ENCODE data around the gene FNDC3B. TPM values are rescaled to one million over a fixed set of nuclear protein-coding genes. Genes with fewer than 3 reads are reported as not detected.

The FNDC3B gene
- total RNA-seq, 1 experiment from 2014 or later: 173 TPM

DNA sequence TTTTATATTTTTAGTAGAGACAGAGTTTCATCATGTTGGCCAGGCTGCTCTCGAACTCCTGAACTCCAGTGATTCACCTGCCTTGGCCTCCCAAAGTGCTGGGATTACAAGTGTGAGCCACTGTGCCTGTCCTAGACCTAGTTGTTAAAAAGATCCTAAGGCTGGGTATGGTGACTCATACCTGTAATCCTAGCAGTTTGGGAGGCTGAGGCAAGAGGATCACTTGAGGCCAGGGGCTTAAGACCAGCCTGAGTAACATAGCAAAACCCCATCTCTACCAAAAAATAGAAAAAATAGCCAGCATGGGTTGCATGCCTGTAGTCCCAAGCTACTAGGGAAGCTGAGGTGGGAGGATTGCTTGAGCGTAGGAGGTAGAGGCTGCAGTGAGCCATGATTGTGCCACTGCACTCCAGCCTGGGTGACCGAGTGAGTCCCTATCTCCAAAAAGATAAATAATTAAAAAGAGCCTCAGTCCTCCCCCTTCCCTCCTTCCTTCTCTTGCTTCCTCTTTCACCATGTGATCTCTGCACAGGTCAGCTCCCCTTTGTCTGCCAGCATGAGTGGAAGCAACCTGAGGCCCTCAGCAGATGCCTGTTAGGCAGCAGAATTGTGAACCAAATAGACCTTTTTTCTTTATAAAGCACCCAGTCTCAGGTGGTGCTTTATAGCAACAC is 9.8 kb upstream of the FNDC3B start:
- no peak overlapping the region for H3K27ac ChIP-seq (ENCODE audit: low read length)
- ChIA-PET POLR2A (interaction anchor here (0.6 kb wide), 1 partner anchor 12 kb away, joined by 3 read pairs; no protein-coding TSS in a partner anchor), CTCF (no interaction called here)
- H3K9me3 ChIP-seq (ENCODE audit: control insufficient read depth, insufficient read depth, low read depth, low read length): no peaks in the 10 kb centered on the region
- TF ChIP-seq TCF7L2 (IDR thresholded peaks at IDR 0.05; ENCODE audit: low read depth, low read length) (no peak), POLR2AphosphoS5 (IDR thresholded peaks at IDR 0.05; ENCODE audit: low read depth, low read length) (no peak), SIN3A (IDR thresholded peaks at IDR 0.05; ENCODE audit: borderline replicate concordance, insufficient read depth, low read depth, low read length) (no peak)
- TF ChIP-seq, protein P1, sequence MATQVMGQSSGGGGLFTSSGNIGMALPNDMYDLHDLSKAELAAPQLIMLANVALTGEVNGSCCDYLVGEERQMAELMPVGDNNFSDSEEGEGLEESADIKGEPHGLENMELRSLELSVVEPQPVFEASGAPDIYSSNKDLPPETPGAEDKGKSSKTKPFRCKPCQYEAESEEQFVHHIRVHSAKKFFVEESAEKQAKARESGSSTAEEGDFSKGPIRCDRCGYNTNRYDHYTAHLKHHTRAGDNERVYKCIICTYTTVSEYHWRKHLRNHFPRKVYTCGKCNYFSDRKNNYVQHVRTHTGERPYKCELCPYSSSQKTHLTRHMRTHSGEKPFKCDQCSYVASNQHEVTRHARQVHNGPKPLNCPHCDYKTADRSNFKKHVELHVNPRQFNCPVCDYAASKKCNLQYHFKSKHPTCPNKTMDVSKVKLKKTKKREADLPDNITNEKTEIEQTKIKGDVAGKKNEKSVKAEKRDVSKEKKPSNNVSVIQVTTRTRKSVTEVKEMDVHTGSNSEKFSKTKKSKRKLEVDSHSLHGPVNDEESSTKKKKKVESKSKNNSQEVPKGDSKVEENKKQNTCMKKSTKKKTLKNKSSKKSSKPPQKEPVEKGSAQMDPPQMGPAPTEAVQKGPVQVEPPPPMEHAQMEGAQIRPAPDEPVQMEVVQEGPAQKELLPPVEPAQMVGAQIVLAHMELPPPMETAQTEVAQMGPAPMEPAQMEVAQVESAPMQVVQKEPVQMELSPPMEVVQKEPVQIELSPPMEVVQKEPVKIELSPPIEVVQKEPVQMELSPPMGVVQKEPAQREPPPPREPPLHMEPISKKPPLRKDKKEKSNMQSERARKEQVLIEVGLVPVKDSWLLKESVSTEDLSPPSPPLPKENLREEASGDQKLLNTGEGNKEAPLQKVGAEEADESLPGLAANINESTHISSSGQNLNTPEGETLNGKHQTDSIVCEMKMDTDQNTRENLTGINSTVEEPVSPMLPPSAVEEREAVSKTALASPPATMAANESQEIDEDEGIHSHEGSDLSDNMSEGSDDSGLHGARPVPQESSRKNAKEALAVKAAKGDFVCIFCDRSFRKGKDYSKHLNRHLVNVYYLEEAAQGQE (IDR thresholded peaks at IDR 0.05; ENCODE audit: insufficient read depth in 1 of 2, low read depth in 2 of 2, low read length in 1 of 2): no peak
- TF ChIP-seq, protein P2, sequence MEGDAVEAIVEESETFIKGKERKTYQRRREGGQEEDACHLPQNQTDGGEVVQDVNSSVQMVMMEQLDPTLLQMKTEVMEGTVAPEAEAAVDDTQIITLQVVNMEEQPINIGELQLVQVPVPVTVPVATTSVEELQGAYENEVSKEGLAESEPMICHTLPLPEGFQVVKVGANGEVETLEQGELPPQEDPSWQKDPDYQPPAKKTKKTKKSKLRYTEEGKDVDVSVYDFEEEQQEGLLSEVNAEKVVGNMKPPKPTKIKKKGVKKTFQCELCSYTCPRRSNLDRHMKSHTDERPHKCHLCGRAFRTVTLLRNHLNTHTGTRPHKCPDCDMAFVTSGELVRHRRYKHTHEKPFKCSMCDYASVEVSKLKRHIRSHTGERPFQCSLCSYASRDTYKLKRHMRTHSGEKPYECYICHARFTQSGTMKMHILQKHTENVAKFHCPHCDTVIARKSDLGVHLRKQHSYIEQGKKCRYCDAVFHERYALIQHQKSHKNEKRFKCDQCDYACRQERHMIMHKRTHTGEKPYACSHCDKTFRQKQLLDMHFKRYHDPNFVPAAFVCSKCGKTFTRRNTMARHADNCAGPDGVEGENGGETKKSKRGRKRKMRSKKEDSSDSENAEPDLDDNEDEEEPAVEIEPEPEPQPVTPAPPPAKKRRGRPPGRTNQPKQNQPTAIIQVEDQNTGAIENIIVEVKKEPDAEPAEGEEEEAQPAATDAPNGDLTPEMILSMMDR (IDR thresholded peaks at IDR 0.05): no peak
- no peak overlapping the region for H3K4me3 ChIP-seq (ENCODE audit: low read depth in 2 of 2, low read length in 2 of 2)
- intact Hi-C loops (cut with micrococcal nuclease; ENCODE audit: unreplicated experiment) (no loop called here), in situ Hi-C loops (cut with HindIII; ENCODE audit: low pct_unique_long_range_greater_than_20kb, low sequenced_read_pairs) (no loop called here)
- no peaks in the 10 kb centered on the region for H3K36me3 ChIP-seq (ENCODE audit: control insufficient read depth, insufficient read depth, low read length)
- ATAC-seq: no peak
- BruUV-seq (replicated peaks): no TSS peak
- no peaks in the 10 kb centered on the region for H3K27me3 ChIP-seq (ENCODE audit: control insufficient read depth, insufficient read depth, low read length)
- no peaks in the 10 kb centered on the region for H3K4me1 ChIP-seq (ENCODE audit: control insufficient read depth, insufficient read depth, low read length)
- no peak for DNase-seq (ENCODE audit: low read depth, low spot score)

DNA sequence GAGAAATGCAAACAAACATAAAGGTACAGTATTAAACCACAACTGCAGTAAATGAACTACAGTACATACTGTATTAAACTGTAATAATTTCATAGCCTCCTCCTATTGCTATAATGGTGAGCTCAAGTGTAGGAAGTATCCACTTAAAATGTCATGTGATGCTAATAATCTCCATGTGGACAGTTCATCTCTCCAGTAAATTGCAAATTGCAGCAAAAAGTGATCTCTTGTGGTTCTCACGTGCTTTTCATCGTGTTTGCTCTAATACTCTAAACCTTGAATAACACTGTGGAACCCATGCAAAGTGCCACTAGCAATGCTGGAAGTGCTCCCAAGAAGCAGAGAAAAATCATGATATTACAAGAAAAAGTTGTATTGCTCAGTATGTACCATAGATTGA is 9.2 kb upstream of the FNDC3B start:
- no TSS peak for BruUV-seq (replicated peaks)
- no peak for ATAC-seq
- no peak for TF ChIP-seq TCF7L2 (IDR thresholded peaks at IDR 0.05; ENCODE audit: low read depth, low read length)
- TF ChIP-seq, protein P2 (IDR thresholded peaks at IDR 0.05): no peak
- no peak for TF ChIP-seq POLR2AphosphoS5 (IDR thresholded peaks at IDR 0.05; ENCODE audit: low read depth, low read length)
- TF ChIP-seq, protein P1 (IDR thresholded peaks at IDR 0.05; ENCODE audit: insufficient read depth in 1 of 2, low read depth in 2 of 2, low read length in 1 of 2): no peak
- TF ChIP-seq SIN3A (IDR thresholded peaks at IDR 0.05; ENCODE audit: borderline replicate concordance, insufficient read depth, low read depth, low read length): no peak
- no peaks in the 10 kb centered on the region for H3K27me3 ChIP-seq (ENCODE audit: control insufficient read depth, insufficient read depth, low read length)
- H3K4me1 ChIP-seq (ENCODE audit: control insufficient read depth, insufficient read depth, low read length): no peaks in the 10 kb centered on the region
- H3K4me3 ChIP-seq (ENCODE audit: low read depth in 2 of 2, low read length in 2 of 2): no peak overlapping the region
- DNase-seq (ENCODE audit: low read depth, low spot score): no peak
- H3K9me3 ChIP-seq (ENCODE audit: control insufficient read depth, insufficient read depth, low read depth, low read length): no peaks in the 10 kb centered on the region
- POLR2A ChIA-PET: no interaction called here
- H3K36me3 ChIP-seq (ENCODE audit: control insufficient read depth, insufficient read depth, low read length): no peaks in the 10 kb centered on the region
- no peak overlapping the region for H3K27ac ChIP-seq (ENCODE audit: low read length)
- CTCF ChIA-PET: no interaction called here
- intact Hi-C loops (cut with micrococcal nuclease; ENCODE audit: unreplicated experiment): no loop called here
- in situ Hi-C loops (cut with HindIII; ENCODE audit: low pct_unique_long_range_greater_than_20kb, low sequenced_read_pairs): no loop called here
